Stomach smooth muscle (tissue), 2 donors: ENCODE measurements around the gene BLOC1S3.
"Not testable (repeated sequence)": the region's sequence is repeated elsewhere in the genome, so short reads cannot be mapped to it uniquely, and the experiment has no call there.

ENCODE experiments used
- H3K27ac ChIP-seq: one replicate; pipeline ENCODE4 v1.7.0; 2013; ENCODE audit warnings: mild to moderate bottlenecking, low read length, inconsistent platforms
- H3K27me3 ChIP-seq, 2 donors: one replicate each; pipeline ENCODE4 v1.7.0; 2013; ENCODE audit warnings: low read length in 2 of 2; ENCODE audit not compliant: insufficient read depth in 2 of 2, control insufficient read depth in 1 of 2
- H3K36me3 ChIP-seq, 2 donors: one replicate each; pipeline ENCODE4 v1.7.0; 2013; ENCODE audit warnings: low read length in 2 of 2; ENCODE audit not compliant: control insufficient read depth in 2 of 2, insufficient read depth in 2 of 2
- H3K4me1 ChIP-seq: one replicate; pipeline ENCODE4 v1.7.0; 2013; ENCODE audit warnings: low read length; ENCODE audit not compliant: control insufficient read depth, insufficient read depth
- H3K4me3 ChIP-seq, 2 donors: one replicate each; pipeline ENCODE4 v1.7.0; 2013; ENCODE audit warnings: low read length in 2 of 2
- H3K9ac ChIP-seq, 2 donors: one replicate each; pipeline ENCODE4 v1.7.0; 2013; ENCODE audit warnings: low read length in 2 of 2, mild to moderate bottlenecking in 1 of 2
- H3K9me3 ChIP-seq, 2 donors: one replicate each; pipeline ENCODE4 v1.7.0; 2013; ENCODE audit warnings: low read length in 2 of 2; ENCODE audit not compliant: control insufficient read depth in 2 of 2
- donor health status: healthy.
- donor health status: Pancreatic carcinoma.

The BLOC1S3 gene

GRCh38 chr19:45215391-45216191 lies 37.0 kb downstream of the BLOC1S3 start:
- H3K9ac ChIP-seq, result no peak overlapping the region
- H3K9me3 ChIP-seq, result no peaks in the 10 kb centered on the region
- H3K27me3 ChIP-seq, result peaks cover 22 to 48% of the 10 kb centered on the region in 2 donors
- no peak overlapping the region for H3K27ac ChIP-seq
- no peak overlapping the region for H3K4me3 ChIP-seq
- no peaks in the 10 kb centered on the region for H3K36me3 ChIP-seq
- peaks cover 7% of the 10 kb centered on the region for H3K4me1 ChIP-seq

- Histone ChIP-seq H3K27me3 (peaks cover 23 to 51% of the 10 kb centered on the region in 2 donors), H3K36me3 (no peaks in the 10 kb centered on the region), H3K4me3 (no peak overlapping the region), H3K9ac (no peak overlapping the region), H3K4me1 (peaks cover 6% of the 10 kb centered on the region), H3K27ac (no peak overlapping the region), H3K9me3 (no peaks in the 10 kb centered on the region)
These were observed 38.1 kb downstream of the BLOC1S3 start for GRCh38 chr19:45216667-45217066.

GRCh38 chr19:45217193-45217956 lies 38.8 kb downstream of the BLOC1S3 start:
- H3K4me3 ChIP-seq, result peak overlapping the region in 1 of 2 donors; percentile 22
- H3K36me3 ChIP-seq, result no peaks in the 10 kb centered on the region
- no peak overlapping the region for H3K9ac ChIP-seq
- no peaks in the 10 kb centered on the region for H3K4me1 ChIP-seq
- no peaks in the 10 kb centered on the region for H3K9me3 ChIP-seq
- no peak overlapping the region for H3K27ac ChIP-seq
- peaks cover 23 to 47% of the 10 kb centered on the region in 2 donors for H3K27me3 ChIP-seq

GRCh38 chr19:45217957-45218334 lies 39.4 kb downstream of the BLOC1S3 start:
- Histone ChIP-seq H3K36me3 (no peaks in the 10 kb centered on the region), H3K9ac (no peak overlapping the region), H3K27me3 (peaks cover 23 to 47% of the 10 kb centered on the region in 2 donors), H3K27ac (no peak overlapping the region), H3K4me3 (no peak overlapping the region), H3K4me1 (no peaks in the 10 kb centered on the region), H3K9me3 (no peaks in the 10 kb centered on the region)

- H3K27ac ChIP-seq, result no peak overlapping the region
- no peaks in the 10 kb centered on the region for H3K36me3 ChIP-seq
- H3K27me3 ChIP-seq, result peaks cover 23 to 47% of the 10 kb centered on the region in 2 donors
These were observed 39.8 kb downstream of the BLOC1S3 start for GRCh38 chr19:45218426-45218825.

GRCh38 chr19:45218911-45219743 lies 40.5 kb downstream of the BLOC1S3 start:
- H3K9ac ChIP-seq, result no peak overlapping the region
- H3K9me3 ChIP-seq, result no peaks in the 10 kb centered on the region
- H3K4me3 ChIP-seq, result no peak overlapping the region
- peaks cover 23 to 45% of the 10 kb centered on the region in 2 donors for H3K27me3 ChIP-seq
- no peaks in the 10 kb centered on the region for H3K36me3 ChIP-seq
- H3K4me1 ChIP-seq, result no peaks in the 10 kb centered on the region
- H3K27ac ChIP-seq, result no peak overlapping the region

More at GRCh38 chr19:45218426-45218825, 39.8 kb downstream of the BLOC1S3 start:
- Histone ChIP-seq H3K4me3 (no peak overlapping the region), H3K9ac (no peak overlapping the region), H3K9me3 (no peaks in the 10 kb centered on the region), H3K4me1 (no peaks in the 10 kb centered on the region)

GRCh38 chr19:45222724-45223123 lies 44.1 kb downstream of the BLOC1S3 start:
- peaks cover 15 to 21% of the 10 kb centered on the region in 2 donors for H3K27me3 ChIP-seq
- no peaks in the 10 kb centered on the region for H3K9me3 ChIP-seq
- no peak overlapping the region for H3K27ac ChIP-seq
- no peak overlapping the region for H3K4me3 ChIP-seq
- H3K4me1 ChIP-seq, result no peaks in the 10 kb centered on the region
- no peaks in the 10 kb centered on the region for H3K36me3 ChIP-seq
- no peak overlapping the region for H3K9ac ChIP-seq

- H3K9me3 ChIP-seq, result no peaks in the 10 kb centered on the region
- H3K27ac ChIP-seq, result no peak overlapping the region
- H3K9ac ChIP-seq, result no peak overlapping the region
- no peaks in the 10 kb centered on the region for H3K4me1 ChIP-seq
- peaks cover 10 to 11% of the 10 kb centered on the region in 2 donors for H3K27me3 ChIP-seq
- H3K4me3 ChIP-seq, result no peak overlapping the region
- no peaks in the 10 kb centered on the region for H3K36me3 ChIP-seq
These were observed 45.3 kb downstream of the BLOC1S3 start for GRCh38 chr19:45223879-45224278.

- H3K36me3 ChIP-seq, result no peaks in the 10 kb centered on the region
- no peak overlapping the region for H3K9ac ChIP-seq
- H3K9me3 ChIP-seq, result no peaks in the 10 kb centered on the region
- no peak overlapping the region for H3K27ac ChIP-seq
- no peaks in the 10 kb centered on the region for H3K4me1 ChIP-seq
- peaks cover 8 to 10% of the 10 kb centered on the region in 2 donors for H3K27me3 ChIP-seq
- H3K4me3 ChIP-seq, result no peak overlapping the region
These were observed 46.1 kb downstream of the BLOC1S3 start for GRCh38 chr19:45224645-45225044.

- not testable (repeated sequence) for H3K9ac ChIP-seq, H3K27ac ChIP-seq, H3K9me3 ChIP-seq, H3K4me1 ChIP-seq, H3K4me3 ChIP-seq, H3K36me3 ChIP-seq
- H3K27me3 ChIP-seq, result peaks cover 16 to 18% of the 10 kb centered on the region in 2 donors
These were observed 50.5 kb downstream of the BLOC1S3 start for GRCh38 chr19:45229056-45229455.
